H1 (cell line): ENCODE measurements around the gene EXT2. TPM values are rescaled to one million over a fixed set of nuclear protein-coding genes. Genes with fewer than 3 reads are reported as not detected.

Experiments used
- BRCA1 ChIP-seq: IDR thresholded peaks from 2 replicates; pipeline ENCODE4 v1.6.1; 2012; ENCODE audit warnings: low read depth, low read length, improper control_type of control experiment
- CBX8 ChIP-seq: fragments of 300-800, 300-1000 bp; sonication (generic); IDR thresholded peaks from 2 replicates; pipeline ENCODE4 v1.7.1; 2016; ENCODE audit warnings: low read depth, low read length, borderline replicate concordance
- CREB1 ChIP-seq: IDR thresholded peaks from 2 replicates; pipeline ENCODE4 v1.6.1; 2012; ENCODE audit warnings: inconsistent platforms
- GABPA ChIP-seq: IDR thresholded peaks from 2 replicates; pipeline ENCODE4 v1.6.1; 2011; ENCODE audit warnings: mild to moderate bottlenecking, low read length, moderate library complexity, borderline replicate concordance; ENCODE audit not compliant: insufficient read depth
- polyA plus RNA-seq, 7 experiments: library from polyadenylated mRNA; depleted of rRNA in 3 of 7; stranded (reverse) in 5 of 7; unstranded in 2 of 7; fragments of >200 nt in 5 of 7; fragments of 200-250 nt in 2 of 7; gene quantifications; 1 replicate in 5 of 7; 2 replicates in 1 of 7; 4 replicates in 1 of 7; pipeline versions ENCODE4 v1.2.1 to v1.2.3, GENCODE V29; 2011 to 2013; ENCODE audit warnings: missing spikeins in 2 of 7, mixed read lengths in 2 of 7
- total RNA-seq: library from RNA; stranded (reverse); fragmentation: NEBNext Ultra II Directional; extraction: Animal tissue kit (Norgen Biotek cat#: 25700); gene quantifications from 2 replicates; pipeline ENCODE4 v1.2.1, GENCODE V29; 2021

EXT2 gene
- total and polyA plus RNA-seq, 2 of the 8 experiments (the other 6 are each of a cell fraction or from before 2014, with no cell fraction given): 29.8 to 42.8 TPM

GRCh38 chr11:44205352-44205751 lies 109.9 kb downstream of the EXT2 start (continued):
- no peak for TF ChIP-seq BRCA1
- no peak for TF ChIP-seq GABPA
- TF ChIP-seq CBX8: no peak
- no peak for TF ChIP-seq CREB1
